HG02840 (cell line): ENCODE measurements around the gene HEG1.
"Not testable (repeated sequence)": the region's sequence is repeated elsewhere in the genome, so short reads cannot be mapped to it uniquely, and the experiment has no call there.

Source experiments
- ATAC-seq: cut with Tn5 transposase; IDR thresholded peaks from one replicate; pipeline ENCODE4 v1.9.1; 2021; ENCODE audit warnings: mild to moderate bottlenecking, moderate library complexity, moderate number of reproducible peaks; ENCODE audit not compliant: unreplicated experiment, low FRiP score

Gene HEG1

GRCh38 chr3:124965413-124965812, 90.4 kb downstream of the HEG1 start:
- no peak for ATAC-seq

- ATAC-seq, result no peak
These were observed 91.4 kb downstream of the HEG1 start for GRCh38 chr3:124964387-124964786.

DNA sequence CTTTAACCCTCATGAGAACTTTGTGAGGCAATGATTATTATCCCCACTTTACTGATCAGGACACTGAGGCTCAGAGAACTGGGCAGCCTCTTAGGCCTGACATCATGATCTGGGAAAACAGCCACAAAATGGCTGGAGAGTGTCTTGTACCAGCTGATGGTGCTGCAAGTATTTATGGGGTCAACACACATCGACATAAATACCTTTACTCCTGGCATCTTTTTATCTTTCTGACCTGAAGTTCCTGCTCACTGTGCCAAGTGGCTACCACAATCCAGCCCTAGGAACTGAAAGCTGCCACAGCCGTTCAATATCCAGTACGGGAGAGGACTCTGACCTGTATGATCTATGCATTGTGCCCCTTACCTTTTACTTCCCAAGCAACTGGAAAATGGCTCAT, 92.0 kb downstream of the HEG1 start:
- ATAC-seq, result no peak

- ATAC-seq, result no peak
These were observed 93.3 kb downstream of the HEG1 start for GRCh38 chr3:124962403-124962940.

DNA sequence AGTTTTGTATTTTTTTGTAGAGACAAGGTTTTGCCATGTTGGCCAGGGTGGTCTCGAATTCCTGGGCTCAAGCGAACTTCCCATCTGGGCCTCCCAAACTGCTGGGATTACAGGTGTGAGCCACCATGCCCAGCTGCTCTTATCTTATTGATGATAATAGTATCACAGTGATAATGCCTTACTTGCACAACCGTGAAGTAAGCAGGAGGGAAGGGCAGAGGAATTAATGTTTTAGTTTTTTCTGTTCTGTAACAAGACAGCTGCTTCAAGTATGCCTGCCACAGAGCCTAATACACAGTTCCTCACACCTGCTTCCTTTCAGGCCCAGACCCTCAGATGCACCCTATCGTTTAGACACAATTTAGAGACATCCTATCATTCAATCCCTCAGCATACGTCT, 95.1 kb downstream of the HEG1 start:
- ATAC-seq, result no peak

- no peak for ATAC-seq
These were observed 95.7 kb downstream of the HEG1 start for GRCh38 chr3:124960105-124960504.

- not testable (repeated sequence) for ATAC-seq
These were observed 97.8 kb downstream of the HEG1 start for GRCh38 chr3:124957951-124958350.

GRCh38 chr3:124952282-124952855, 103.4 kb downstream of the HEG1 start:
- ATAC-seq, result no peak

DNA sequence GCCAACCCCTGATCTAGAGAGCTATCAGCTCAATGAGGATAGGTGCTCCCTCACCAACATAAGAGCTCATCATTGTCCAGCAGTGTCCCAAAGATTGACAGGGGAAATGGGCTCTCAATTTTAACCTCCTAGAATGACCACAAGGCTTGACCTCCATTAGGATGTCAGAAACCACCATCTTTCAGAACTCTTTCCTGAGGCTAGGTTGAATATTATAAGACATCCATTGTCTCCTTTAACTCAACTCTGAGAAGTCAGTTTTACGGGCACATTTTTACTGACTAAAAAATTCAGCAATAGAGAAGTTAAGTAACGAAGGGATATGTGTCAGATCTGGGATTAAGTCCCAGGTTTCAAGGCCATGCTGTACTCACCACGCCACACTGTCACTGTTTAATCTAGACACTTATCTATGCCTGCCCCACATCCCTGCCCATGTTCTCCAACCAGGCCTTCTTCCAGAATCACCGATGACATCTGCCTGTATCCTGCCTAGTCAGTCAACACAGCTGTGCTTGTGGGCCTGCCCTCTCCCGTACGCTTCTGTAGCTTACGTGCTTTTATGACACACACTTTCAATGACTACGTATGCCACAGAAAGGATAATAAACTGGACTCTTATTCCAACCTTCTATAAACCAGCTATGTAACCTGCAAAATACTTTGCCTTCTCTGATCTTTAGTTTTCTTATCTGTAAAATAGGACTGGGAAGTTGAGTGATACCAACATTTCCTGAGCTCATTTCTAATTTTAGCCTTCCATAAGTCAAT, 104.1 kb downstream of the HEG1 start:
- no peak for ATAC-seq

- ATAC-seq, result no peak
These were observed 105.8 kb downstream of the HEG1 start for GRCh38 chr3:124950026-124950425.

DNA sequence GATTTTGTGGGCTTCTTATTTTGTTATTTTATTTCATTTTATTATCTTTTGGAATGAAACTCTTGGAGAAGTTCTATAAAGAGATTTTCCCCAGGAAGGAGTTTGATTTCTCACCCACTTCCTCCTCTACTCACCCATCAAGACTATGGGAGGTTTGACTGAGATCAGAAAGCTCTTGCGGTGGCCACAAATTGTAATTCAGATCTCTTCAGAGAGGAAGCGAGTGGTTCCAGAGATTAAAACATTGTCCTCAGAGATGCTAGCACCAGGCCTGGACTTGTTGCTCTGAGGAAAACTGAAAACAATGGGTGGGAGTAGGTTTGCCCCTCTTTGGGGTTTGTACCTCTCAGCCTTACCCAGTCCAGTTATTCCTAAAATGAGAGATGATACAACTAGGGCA, 113.2 kb downstream of the HEG1 start:
- ATAC-seq, result no peak

DNA sequence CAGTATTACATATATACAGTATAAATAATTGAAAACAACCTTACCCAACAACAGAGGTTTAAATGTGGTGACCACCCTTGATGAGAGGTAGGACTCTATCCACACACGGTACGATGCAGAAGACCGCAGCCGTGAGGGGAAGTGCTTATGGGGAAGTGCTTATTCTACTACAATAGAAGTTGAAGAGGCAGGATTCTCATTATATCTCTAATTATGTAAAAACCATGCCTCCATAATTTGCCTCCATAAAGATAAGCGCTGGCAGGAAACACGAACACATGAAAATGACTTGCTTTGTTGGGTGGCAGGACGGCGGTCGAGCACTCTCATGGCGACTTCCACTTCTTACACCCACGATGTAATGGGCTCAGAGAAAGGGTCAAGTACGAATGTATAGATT, 114.0 kb downstream of the HEG1 start:
- ATAC-seq, result no peak

DNA sequence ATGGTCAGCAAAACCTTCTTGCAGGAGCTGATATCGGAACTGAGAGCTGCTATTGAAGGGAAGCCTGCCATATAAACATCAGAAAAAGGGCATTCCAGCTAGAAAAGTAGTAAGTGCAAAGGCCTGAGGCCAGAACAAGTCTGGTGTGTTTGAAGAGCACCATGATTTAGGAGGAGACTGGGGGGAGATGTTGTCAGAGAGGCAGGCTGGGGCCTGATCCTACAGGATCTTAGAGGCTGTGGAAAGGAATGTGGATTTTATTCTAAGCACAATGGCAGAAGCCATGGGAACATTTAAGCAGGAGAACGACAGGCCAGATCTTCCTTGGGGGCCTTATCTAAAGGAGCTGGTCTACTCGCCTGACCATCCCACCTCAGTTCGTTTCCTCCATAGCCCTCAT, 116.1 kb downstream of the HEG1 start:
- no peak for ATAC-seq

GRCh38 chr3:124938896-124939295, 116.9 kb downstream of the HEG1 start:
- no peak for ATAC-seq

DNA sequence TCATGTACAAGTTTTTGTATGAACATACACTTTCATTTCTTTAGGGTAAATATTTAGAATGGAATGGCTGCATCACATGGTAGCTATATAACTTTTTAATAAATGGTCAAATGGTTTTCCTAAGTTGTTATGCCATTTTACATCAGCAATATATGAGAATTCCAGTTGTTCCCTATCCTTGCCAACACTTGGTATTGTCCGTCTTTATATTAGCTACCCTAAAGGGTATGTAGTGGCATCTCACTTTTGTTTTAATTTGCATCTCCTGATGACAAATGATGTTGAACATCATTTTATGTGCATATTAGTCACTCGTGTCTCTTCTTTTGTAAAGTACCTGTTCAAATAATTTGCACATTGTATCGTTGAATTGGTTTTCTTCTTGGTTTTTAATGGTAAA, 118.7 kb downstream of the HEG1 start:
- no peak for ATAC-seq

- ATAC-seq, result no peak
These were observed 119.8 kb downstream of the HEG1 start for GRCh38 chr3:124935794-124936542.

- no peak for ATAC-seq
These were observed 120.5 kb downstream of the HEG1 start for GRCh38 chr3:124935264-124935663.

DNA sequence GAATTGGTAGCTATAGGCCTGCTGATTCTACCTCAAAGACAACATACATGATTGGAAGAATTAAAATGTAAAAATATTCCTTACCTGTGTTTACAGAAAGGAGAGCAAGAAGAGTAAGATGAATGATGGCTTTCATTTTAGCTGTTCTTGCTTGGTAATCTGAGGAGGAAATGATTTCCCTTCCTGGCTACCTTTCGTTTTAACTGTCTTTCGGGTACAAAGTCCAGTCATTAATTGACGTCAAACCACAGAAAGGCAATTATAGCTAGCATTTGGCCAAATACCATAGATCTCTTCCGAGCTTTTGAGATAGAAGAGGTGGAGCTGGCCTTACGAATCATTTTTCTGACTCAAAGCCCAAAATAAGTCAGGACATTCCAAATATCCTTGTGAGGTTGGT, 121.2 kb downstream of the HEG1 start, which contains the start of gene MUC13:
Gene MUC13 (minus strand): TSS at position 175 of the 400 bp plus-strand sequence. CDS start 39 bp downstream, at position 136.
- ATAC-seq, result no peak

DNA sequence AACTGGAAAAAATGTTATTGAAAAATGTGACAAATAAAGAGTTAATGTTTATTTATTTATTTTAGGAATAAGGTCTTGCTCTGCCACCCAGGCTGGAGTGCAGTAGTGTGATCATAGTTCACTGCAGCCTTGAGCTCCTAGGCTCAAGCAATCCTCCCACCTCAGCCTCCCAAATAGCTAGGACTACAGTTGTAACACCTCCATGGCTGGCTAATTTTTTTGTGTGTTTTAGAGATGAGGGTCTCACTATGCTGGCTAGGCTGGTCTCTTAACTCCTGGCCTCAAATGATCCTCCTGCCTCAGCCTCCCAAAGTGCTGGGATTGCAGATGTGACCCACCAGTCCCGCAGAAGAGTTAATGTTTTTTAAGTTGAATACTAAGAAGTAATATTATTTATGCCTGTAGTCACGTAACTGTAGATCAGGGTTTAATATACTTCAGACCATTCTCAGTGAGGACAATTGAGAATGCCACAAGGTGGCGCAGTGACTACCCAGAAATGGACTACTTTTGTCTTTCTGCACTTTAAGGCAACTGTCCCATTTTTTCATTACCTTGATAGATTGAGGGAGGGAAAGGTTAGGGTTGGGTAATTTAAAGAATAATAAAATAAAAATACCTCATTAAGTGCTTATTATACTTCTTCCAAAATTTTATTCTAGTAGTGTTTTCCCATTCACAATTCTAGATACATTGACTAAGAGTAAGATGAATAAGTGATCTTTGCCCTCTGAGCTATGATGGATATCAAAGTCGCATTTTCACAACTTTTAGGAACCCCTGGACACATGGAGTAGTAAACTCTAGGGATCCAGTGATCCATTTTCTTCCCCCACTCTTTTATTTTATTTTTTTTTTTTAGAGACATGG, 127.2 kb downstream of the HEG1 start:
- ATAC-seq, result no peak

GRCh38 chr3:124927574-124928045, 128.2 kb downstream of the HEG1 start:
- no peak for ATAC-seq
